HS-5 (cell line): ENCODE data around the gene SLC24A4.

Source experiments
- DNase-seq: peaks from one replicate; pipeline ENCODE4 v3.0.0-alpha.2; 2012; ENCODE audit warnings: low read depth

The SLC24A4 gene

DNA sequence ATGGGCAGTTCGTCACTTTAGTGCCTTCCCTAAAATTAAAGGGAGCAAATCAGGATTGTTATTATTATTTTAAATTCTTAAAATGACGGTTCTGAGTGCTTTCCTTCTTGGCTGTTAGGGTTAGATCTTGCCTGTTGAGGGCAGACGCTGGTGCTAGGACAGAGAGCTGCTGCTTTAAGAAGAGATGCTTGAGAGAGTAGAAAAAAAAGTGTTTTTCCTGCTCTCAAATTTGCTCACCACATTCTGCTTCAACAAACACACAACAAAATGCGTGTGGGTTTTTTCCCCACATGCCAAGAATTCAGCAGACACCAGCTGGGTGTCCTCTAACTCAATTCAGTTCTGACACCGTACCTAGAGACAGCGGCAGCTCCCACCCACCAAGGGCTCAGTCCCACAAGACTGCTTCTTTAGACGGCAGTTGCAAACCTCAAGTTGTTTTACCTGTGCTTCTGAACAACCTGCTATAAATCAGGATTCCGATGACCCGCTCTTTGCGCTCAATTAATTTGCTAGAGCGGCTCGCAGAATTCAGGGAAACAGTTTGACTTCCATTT lies 114.8 kb downstream of the SLC24A4 start:
- no peak for DNase-seq

- no peak for DNase-seq
Measured at GRCh38 chr14:92439537-92440344, 116.8 kb downstream of the SLC24A4 start.

DNA sequence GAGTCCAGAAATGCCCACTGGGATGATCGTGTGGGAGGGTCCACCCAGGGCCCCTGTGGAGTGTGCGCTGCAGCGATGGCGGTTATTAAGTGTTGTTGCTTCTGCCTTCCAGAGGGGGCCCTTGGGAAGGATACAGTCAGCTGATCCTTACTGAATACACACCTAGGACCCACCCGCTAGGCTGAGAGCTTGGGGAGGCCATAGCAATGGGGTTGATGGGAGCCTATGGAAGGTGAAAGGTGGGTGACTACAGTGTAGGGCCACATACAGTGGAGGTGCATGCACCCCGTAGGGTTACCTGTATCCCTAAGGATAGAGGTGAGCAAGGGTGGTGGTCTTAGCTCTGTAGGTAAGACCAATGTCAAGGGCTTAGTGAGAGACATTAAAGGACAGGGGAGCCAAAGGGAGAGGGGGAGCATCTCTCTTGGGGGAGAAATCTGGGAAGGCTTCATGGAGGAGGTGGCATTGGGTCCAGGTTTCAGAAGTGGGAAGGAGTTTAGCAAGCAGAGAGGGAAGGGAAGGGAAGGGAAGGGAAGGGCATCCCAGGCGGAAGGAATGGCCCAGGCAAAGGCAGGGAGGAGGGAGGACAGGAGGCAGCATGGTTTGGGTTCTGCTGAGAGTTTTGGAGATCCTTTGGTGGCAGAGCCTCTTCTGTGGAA lies 117.5 kb downstream of the SLC24A4 start:
- no peak for DNase-seq

GRCh38 chr14:92441751-92442504 lies 119.0 kb downstream of the SLC24A4 start:
- no peak for DNase-seq

- no peak for DNase-seq
Measured at GRCh38 chr14:92443167-92443566, 120.2 kb downstream of the SLC24A4 start.

DNA sequence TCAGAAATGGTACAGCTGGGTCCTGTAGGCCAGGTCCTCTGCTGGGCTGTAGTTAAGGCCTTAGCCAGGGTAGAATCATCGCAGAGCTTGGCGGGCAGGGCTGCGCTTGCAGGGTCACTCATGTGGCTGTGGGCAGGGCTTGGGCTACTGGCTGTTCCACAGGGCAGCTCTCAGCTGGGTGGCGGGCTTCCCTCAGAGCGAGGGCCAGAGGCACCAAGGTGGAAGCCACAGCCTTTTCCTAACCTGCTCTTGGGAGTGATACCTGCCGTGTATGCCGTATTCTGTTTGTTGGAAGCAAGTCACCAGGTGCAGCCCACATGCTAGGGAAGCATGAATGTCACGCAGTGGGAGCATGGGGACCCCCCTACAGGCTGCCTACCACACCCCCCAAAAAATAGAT lies 120.8 kb downstream of the SLC24A4 start:
- no peak for DNase-seq

DNA sequence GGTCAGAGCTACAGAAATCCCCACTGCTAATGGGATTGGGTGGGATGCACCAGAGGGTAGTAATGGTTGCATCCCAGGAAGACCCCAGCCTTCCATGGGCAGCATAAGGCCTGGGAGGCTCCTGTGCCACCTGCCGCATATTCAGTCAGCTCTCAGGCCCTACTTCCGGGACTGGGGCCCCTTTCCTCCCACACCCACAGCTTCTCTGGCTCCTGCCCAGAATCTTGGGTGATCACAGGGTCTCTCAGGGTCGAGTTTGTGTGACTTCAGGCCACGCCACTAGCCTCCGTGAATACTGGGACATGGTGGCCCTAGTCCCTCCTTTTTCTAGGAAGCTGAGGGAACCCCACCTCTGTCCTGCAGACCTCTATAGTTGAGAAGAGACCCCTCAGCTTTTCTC lies 123.8 kb downstream of the SLC24A4 start:
- no peak for DNase-seq

DNA sequence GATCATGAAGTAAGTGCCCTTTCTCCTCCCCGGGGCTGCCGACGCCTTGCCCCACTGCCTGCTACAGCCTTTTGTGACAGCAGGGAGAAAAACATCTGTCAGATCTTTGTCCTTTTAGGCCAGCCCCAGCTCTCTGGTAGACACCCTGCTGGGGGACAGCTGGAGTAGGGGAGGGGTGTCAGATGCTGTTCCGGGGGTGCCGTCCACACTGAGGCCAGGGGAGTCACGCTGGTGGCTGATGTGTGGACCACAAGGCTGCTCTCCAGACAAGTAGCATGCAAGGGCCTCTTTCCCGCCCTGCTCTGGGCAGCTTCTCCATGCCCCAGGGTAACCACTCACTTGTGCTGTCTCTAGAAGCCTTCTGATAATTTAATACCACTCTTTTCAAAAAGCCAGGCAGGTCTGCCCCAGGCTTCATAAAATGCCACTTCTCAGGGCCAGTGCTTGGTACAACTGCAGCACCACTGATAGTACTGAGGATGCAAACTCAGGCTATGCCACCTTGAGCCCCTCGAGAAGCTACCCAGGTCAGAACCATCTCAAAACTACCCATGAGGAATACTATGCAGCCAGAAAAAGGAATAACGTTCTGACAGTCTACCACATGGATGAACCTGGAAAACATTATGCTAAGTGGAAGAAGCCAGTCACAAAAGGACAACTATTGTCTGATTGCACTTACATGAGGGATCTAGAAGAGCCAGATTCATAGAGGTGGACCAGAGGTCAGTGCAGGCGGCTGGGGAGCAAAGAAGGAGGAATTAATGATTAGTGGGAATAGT lies 124.6 kb downstream of the SLC24A4 start:
- no peak for DNase-seq

- DNase-seq: no peak
Measured at GRCh38 chr14:92448786-92449185, 125.8 kb downstream of the SLC24A4 start.

GRCh38 chr14:92449404-92450181 lies 126.6 kb downstream of the SLC24A4 start:
- DNase-seq: no peak

DNA sequence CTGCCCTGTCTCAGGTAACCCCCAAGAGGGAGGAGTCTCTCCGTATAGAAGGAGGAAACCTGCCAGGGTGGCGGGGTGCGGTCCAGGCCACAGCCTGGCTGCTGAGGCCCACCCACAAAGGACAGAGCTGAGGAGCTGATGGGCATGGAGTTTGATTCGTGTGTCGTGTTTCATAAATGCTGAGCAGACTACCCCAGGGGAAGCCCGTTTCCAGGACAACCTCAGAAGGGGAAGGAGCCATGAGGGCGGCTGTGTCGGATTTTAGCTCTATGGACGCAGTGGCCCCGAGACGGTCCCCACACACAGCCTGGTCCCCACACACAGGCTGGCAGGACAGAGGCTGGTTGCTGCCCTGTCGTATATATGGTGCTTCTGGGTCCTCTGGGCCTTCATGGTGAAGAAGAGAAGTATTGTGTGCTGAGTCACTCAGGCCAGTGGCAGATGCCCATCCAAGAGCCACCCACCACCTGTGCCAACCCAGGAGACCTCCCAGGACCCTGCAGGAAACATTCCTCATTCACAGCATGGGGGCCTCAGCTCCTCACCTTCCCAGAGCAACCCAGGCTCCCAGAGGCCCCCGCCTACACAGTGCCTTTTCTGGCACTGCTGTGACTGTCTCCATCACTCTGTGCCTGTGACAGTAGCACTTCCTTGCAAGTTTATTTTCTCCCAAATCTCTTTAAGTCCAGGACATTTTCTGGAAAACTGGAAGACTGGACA lies 127.5 kb downstream of the SLC24A4 start:
- DNase-seq: no peak

DNA sequence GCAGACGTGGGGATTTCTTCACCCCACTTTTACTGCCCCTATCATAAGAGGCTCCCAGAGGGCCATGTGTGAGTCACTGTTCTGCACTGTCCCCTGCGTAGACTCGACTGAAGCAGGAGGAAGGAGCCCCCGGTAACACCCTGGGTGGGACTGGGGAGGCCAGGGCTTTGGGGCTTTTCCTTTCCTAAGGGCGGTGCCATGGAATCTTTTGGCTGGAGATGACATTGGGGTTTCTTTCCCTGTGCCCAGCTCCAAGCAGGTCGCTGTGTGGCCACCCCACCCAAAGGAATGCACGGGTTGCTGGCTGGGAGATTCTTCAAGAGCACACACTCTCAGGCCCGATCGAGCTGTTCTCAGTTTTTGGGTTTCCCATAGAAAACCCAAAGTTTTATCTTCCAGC lies 128.3 kb downstream of the SLC24A4 start:
- DNase-seq: no peak

GRCh38 chr14:92451755-92452154 lies 128.8 kb downstream of the SLC24A4 start:
- DNase-seq: no peak

GRCh38 chr14:92452471-92452870 lies 129.5 kb downstream of the SLC24A4 start:
- no peak for DNase-seq

GRCh38 chr14:92453691-92454090 lies 130.7 kb downstream of the SLC24A4 start:
- no peak for DNase-seq

DNA sequence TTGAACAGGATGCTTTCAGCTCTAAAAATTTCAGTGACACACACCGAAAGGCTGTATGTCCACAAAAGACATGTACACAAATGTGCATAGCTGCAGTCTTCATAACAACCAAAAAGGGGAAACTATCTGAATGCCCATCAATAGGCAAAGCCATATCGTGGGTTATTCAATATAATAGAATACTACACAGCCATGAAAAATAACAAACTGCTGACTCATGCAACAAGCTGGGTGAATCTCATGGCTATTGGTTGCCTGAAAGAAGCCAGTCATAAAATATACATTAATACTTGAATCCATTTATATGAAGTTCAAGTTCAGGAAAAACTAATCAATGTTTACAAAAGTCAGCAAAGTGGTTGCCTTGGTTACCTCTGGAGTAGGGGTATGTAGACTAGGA lies 132.3 kb downstream of the SLC24A4 start:
- no peak for DNase-seq

GRCh38 chr14:92456215-92457015 lies 133.4 kb downstream of the SLC24A4 start:
- peak; percentile 31 for DNase-seq

- no peak for DNase-seq
Measured at GRCh38 chr14:92457016-92457565, 134.1 kb downstream of the SLC24A4 start.
